AG09309 (cell line): ENCODE data around the gene MESP2.

Experiments used
- DNase-seq: peaks from one replicate; pipeline ENCODE4 v3.0.0-alpha.2; 2010; ENCODE audit warnings: low read depth
- H3K4me3 ChIP-seq: 2 replicates; pipeline ENCODE4 v1.5.1; 2011; ENCODE audit warnings: mild to moderate bottlenecking, low read depth, low read length, moderate library complexity; ENCODE audit not compliant: control insufficient read depth
- TF ChIP-seq, protein P1 (sequence below): IDR thresholded peaks from 2 replicates; pipeline ENCODE4 v1.5.1; 2011; ENCODE audit warnings: mild to moderate bottlenecking, low read depth, low read length, inconsistent platforms; ENCODE audit not compliant: insufficient read depth, control insufficient read depth; ENCODE audit errors: missing control alignments

MESP2 gene

DNA sequence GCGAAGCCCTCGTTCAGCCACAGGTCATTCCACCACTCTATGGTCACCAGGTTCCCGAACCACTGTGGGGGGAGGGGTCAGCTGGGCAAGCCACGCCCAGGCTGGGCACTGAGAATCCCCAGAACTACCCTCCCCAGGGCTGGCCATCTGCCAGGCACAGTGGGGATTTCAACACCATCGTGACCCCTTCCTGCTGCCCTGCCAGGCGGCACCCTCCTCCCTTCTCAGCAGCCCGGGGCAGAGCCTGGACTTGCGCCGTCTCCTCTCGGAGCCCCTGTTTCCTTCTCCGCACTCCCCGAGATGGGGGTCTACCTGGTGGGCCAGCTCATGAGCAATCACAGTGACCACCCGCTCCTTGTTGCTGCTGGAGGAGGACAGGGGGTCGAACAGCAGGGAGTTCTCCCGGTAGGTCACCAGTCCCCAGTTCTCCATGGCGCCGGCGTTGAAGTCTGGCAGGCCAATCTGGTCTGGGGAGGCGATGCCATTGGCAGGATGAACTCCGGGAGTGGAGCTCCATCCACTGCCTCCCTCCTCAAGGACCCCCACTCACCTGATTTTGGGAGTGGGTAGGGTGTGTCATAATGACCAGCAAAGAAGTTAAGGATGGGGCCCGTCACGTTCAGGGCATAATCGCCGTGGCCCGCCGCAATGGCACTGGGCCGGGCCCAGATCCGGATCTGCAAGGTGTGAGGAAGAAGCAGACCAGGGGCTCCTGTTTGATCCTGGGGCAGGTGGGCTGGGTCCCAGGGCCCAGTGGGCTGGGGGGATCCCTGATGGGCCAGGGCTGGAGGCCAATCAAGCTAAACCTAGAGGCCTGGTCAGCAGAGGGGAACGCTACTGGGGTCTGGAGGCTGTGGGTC, 28.0 kb downstream of the MESP2 start:
- no peak overlapping the region for H3K4me3 ChIP-seq
- TF ChIP-seq, protein P1, sequence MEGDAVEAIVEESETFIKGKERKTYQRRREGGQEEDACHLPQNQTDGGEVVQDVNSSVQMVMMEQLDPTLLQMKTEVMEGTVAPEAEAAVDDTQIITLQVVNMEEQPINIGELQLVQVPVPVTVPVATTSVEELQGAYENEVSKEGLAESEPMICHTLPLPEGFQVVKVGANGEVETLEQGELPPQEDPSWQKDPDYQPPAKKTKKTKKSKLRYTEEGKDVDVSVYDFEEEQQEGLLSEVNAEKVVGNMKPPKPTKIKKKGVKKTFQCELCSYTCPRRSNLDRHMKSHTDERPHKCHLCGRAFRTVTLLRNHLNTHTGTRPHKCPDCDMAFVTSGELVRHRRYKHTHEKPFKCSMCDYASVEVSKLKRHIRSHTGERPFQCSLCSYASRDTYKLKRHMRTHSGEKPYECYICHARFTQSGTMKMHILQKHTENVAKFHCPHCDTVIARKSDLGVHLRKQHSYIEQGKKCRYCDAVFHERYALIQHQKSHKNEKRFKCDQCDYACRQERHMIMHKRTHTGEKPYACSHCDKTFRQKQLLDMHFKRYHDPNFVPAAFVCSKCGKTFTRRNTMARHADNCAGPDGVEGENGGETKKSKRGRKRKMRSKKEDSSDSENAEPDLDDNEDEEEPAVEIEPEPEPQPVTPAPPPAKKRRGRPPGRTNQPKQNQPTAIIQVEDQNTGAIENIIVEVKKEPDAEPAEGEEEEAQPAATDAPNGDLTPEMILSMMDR: no peak
- DNase-seq: no peak

DNA sequence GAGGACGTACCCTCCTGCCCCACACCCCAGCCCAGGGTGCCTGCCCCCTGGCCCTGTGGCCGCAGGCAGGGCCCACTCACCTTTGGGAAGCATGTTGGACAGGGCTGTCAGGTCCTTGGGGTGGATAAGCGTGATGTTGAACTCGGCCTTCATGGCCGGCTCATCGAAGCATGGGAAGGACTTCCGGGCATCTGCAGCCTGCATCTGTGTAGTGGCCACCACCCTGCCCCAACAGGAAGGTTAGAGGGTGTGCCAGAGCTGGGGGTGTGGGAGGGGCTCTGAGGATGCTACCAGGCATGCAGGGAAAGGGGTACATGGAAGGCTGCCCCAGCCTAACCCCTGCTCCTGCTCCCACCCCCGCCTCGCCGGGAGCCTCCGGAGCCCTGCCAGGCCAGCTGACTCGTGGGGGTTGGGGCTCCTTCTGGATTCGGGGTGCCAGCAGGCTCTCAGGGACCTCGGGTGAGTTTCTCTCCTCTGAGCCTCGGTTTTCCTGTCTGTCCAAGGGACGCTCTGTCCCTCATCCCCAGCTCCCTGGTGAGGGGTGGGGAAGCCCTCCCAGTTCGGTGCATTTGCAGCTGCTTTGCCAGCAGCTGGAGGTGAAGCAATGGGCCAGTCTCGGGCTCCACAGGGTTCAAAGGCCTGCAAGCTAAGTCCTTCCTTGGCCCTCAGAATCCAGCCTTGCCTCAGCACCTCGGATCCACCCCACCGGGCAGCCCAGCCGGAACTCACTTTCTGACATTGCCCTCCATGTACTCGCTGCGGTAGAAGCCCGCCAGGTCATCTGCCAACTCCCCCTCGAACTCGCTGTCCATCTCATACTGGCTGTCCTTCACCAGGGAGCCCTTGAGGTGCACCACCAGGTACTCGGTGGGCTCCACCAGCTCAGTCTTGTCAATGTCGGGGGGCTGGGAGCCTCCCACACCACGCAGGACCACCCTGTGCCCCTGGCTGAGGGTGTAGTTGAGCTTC, 29.4 kb downstream of the MESP2 start:
- DNase-seq: no peak
- TF ChIP-seq, protein P1: no peak
- H3K4me3 ChIP-seq: no peak overlapping the region

DNA sequence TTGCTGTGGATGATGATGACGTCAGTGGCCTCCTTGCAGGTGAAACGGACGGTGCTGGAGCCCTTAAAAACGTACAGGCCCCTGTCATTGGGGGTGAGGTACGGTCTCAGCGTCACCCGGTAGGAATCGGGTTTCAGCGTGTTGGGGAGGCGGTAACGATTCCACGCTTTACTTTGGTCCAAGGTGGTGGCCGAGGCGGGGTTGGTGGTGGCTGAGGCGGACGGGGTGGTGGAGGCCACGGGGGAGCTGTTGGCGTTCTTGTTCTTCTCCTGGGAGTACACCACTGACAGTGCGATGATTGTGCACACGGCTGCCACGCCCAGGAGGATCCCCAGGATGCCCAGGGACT, 30.1 kb downstream of the MESP2 start:
- DNase-seq: no peak
- no peak overlapping the region for H3K4me3 ChIP-seq

DNA sequence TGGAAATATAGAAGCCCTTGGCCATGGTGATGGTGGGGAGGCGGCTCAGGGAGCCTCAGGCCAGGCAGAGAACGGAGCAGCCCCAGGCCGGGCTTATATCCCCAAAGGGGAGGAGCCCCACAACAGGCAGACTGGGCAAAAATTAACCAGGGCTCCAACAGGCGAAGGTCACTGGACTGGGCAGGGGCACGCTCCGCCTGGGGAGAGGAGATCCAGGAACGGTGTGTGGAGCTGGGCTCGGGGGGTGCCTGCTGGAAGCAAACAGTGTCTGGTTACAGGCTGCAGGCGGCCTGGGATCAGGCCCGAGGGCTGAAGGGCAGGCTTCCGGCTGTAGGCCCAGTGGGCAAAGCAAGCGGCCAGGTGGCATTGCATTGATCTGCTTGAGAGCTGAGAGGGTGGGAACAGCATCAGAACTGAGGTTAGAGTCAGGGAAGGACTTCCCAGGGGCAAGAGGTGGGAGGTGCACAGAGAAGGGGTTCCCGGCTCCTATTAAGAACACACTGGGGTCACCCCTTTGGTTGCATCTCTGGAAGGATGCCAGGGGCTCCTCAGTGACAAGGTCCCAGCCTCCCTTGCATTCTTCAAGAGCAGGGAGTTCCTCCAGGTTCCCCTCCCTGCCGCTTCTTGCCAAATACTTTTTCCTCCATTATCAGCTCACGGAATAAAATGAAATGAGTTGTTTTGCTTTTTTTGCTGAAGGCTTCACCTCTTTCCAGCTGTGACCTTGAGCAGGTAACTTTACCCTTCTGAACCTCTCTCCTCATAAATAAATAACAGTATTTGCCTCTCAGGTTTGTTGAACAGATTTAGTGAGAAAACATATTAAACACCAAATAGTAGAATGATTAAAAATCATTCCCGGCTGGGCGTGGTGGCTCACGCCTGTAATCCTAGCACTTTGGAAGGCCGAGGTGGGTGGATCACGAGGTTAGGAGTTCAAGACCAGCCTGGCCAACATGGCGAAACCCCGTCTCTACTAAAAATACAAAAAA, 30.7 kb downstream of the MESP2 start:
- TF ChIP-seq, protein P1: no peak
- no peak for DNase-seq
- no peak overlapping the region for H3K4me3 ChIP-seq

More for the DNA sequence above, 30.1 kb downstream of the MESP2 start:
- TF ChIP-seq, protein P1: no peak

DNA sequence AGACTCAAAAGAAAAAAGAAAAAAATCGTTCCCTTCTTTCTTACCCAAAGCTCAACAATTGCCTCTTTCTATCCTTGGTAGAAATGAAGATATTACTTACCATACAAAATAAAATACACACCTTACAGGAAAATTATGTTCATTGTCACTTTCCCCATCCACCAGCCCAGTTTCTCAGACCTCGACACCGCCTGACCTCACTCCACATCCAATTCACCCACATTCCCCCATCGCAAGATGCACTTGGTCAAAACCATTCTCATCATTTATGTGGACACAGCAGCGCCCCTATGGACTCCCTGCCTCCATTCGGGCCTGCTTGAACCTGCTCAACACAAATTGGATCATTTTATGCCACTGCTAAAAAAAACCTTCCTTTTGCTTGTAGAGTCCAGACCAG, 31.6 kb downstream of the MESP2 start:
- DNase-seq: no peak
- TF ChIP-seq, protein P1: no peak
- no peak overlapping the region for H3K4me3 ChIP-seq
